DOHH2 (cell line): ENCODE data around the gene MSI1.

Experiments used
- H3F3A ChIP-seq: fragments of 200-600 bp; sonication (generic), shearing (Covaris generic); 2 replicates; pipeline ENCODE4 v1.6.0; 2016; ENCODE audit warnings: antibody characterized with exemption, mild to moderate bottlenecking; ENCODE audit not compliant: control insufficient read depth, insufficient read depth
- H3K27ac ChIP-seq: fragments of 200-600 bp; sonication (generic); 2 replicates; pipeline ENCODE4 v1.5.1; 2014; ENCODE audit warnings: low read depth, mild to moderate bottlenecking, low read length, moderate library complexity
- H3K27me3 ChIP-seq: fragments of 200-600 bp; sonication (generic); 2 replicates; pipeline ENCODE4 v1.6.1; 2014; ENCODE audit warnings: mild to moderate bottlenecking, low read length, mixed read lengths; ENCODE audit not compliant: control insufficient read depth
- H3K36me3 ChIP-seq: fragments of 200-600 bp; sonication (generic); 2 replicates; pipeline ENCODE4 v1.6.1; 2014; ENCODE audit warnings: mild to moderate bottlenecking, low read length, moderate library complexity, mixed read lengths; ENCODE audit not compliant: control insufficient read depth
- H3K4me1 ChIP-seq: fragments of 200-600 bp; sonication (generic); 2 replicates; pipeline ENCODE4 v1.6.1; 2014; ENCODE audit warnings: mild to moderate bottlenecking, low read length, mixed read lengths; ENCODE audit not compliant: control insufficient read depth
- H3K4me2 ChIP-seq: fragments of 200-600 bp; sonication (generic); 2 replicates; pipeline ENCODE4 v1.6.0; 2014; ENCODE audit warnings: mild to moderate bottlenecking, low read length, moderate library complexity
- H3K4me3 ChIP-seq: fragments of 200-600 bp; sonication (generic); 2 replicates; pipeline ENCODE4 v1.5.1; 2014; ENCODE audit warnings: mild to moderate bottlenecking, low read length, mixed read lengths
- H3K79me2 ChIP-seq: fragments of 200-600 bp; sonication (generic); 2 replicates; pipeline ENCODE4 v1.6.1; 2014; ENCODE audit warnings: mild to moderate bottlenecking, low read length, mixed read lengths; ENCODE audit not compliant: control insufficient read depth
- H3K9me2 ChIP-seq: fragments of 200-600 bp; sonication (generic); replicated peaks from 2 replicates; pipeline ENCODE4 v1.6.1; 2014; ENCODE audit warnings: mild to moderate bottlenecking, low read length, mixed read lengths; ENCODE audit not compliant: control insufficient read depth
- H3K9me3 ChIP-seq: fragments of 200-600 bp; sonication (generic); 2 replicates; pipeline ENCODE4 v1.6.1; 2014; ENCODE audit warnings: antibody characterized with exemption, low read length, mixed read lengths; ENCODE audit not compliant: control insufficient read depth, insufficient read depth
- H4K20me1 ChIP-seq: fragments of 200-600 bp; sonication (generic); 2 replicates; pipeline ENCODE4 v1.6.0; 2014; ENCODE audit warnings: low read depth, mild to moderate bottlenecking, antibody characterized with exemption, low read length, moderate library complexity; ENCODE audit not compliant: control insufficient read depth, insufficient read depth
- CTCF ChIP-seq: fragments of 200-600 bp; sonication (generic); IDR thresholded peaks from one replicate; pipeline ENCODE4 v1.5.1; 2014; ENCODE audit warnings: antibody characterized with exemption, mild to moderate bottlenecking, low read depth, low read length; ENCODE audit not compliant: poor library complexity, severe bottlenecking
- EZH2phosphoT487 ChIP-seq: fragments of 200-600 bp; sonication (generic); IDR thresholded peaks from 2 replicates; pipeline ENCODE4 v1.6.1; 2017; ENCODE audit warnings: borderline replicate concordance, mild to moderate bottlenecking, antibody characterized with exemption, low read length, moderate library complexity, mixed read lengths

The MSI1 gene

DNA sequence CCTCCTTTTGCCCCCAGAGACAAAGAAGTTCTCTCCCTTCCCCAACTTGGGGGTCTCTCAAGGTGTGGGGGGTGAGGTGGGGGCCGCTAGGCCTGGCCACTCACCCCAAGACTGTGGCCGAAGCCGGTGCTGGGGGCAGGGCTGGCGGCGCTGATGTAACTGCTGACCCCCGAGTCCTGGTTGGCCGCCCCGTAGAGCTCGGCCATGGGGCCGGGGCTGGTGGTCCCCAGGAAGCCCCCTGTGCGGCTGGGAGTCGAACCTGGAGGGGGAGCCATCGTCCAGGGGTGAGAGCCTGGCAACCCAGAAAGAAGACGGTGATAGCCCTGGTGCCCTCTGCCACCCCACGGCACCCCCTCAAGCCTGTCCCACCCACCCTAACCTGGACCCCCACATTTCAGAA is 22.9 kb downstream of the MSI1 start:
- Histone ChIP-seq H3K4me2 (no peak overlapping the region), H3K9me2 (no peaks in the 10 kb centered on the region), H3K4me3 (no peak overlapping the region), H3K9me3 (no peaks in the 10 kb centered on the region), H4K20me1 (no peaks in the 10 kb centered on the region), H3K27ac (no peak overlapping the region), H3K4me1 (no peaks in the 10 kb centered on the region), H3K27me3 (no peaks in the 10 kb centered on the region), H3K36me3 (no peaks in the 10 kb centered on the region), H3F3A (no peaks in the 10 kb centered on the region), H3K79me2 (no peaks in the 10 kb centered on the region)
- no peak for TF ChIP-seq CTCF
- TF ChIP-seq EZH2phosphoT487, result no peak

DNA sequence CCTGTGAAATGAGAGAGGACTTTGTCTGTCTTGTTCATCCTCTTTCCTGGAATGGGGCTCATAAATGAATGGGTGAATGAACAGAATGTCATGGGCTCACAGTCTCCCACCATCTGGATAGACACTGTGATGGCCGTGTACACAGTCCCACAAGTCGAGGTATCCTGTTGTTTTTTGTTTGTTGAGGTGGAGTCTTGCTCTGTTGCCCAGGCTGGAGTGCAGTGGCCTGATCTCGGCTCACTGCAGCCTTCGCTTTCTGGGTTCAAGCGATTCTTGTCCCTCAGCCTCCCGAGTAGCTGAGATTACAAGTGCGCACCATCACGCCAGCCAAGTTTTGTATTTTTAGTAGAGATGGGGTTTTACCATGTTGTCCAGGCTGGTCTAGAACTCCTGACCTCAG is 25.3 kb downstream of the MSI1 start:
- Histone ChIP-seq H3K36me3 (no peaks in the 10 kb centered on the region), H3K4me3 (no peak overlapping the region), H3K4me1 (no peaks in the 10 kb centered on the region), H3F3A (no peaks in the 10 kb centered on the region), H3K27me3 (no peaks in the 10 kb centered on the region), H3K9me3 (no peaks in the 10 kb centered on the region), H3K4me2 (no peak overlapping the region), H4K20me1 (no peaks in the 10 kb centered on the region), H3K9me2 (no peaks in the 10 kb centered on the region), H3K27ac (no peak overlapping the region), H3K79me2 (no peaks in the 10 kb centered on the region)
- TF ChIP-seq CTCF, result no peak
- TF ChIP-seq EZH2phosphoT487, result no peak

- H3K9me2 ChIP-seq, result no peaks in the 10 kb centered on the region
- H3K4me2 ChIP-seq, result no peak overlapping the region
- peaks cover 3% of the 10 kb centered on the region for H3K9me3 ChIP-seq
- no peaks in the 10 kb centered on the region for H3K79me2 ChIP-seq
- no peaks in the 10 kb centered on the region for H3K4me1 ChIP-seq
- H3K27ac ChIP-seq, result no peak overlapping the region
- TF ChIP-seq CTCF (no peak), EZH2phosphoT487 (no peak)
- H3K36me3 ChIP-seq, result no peaks in the 10 kb centered on the region
- no peaks in the 10 kb centered on the region for H3K27me3 ChIP-seq
- no peak overlapping the region for H3K4me3 ChIP-seq
- H4K20me1 ChIP-seq, result no peaks in the 10 kb centered on the region
- no peaks in the 10 kb centered on the region for H3F3A ChIP-seq
These were observed 25.9 kb downstream of the MSI1 start for GRCh38 chr12:120343039-120343537.
